LNCaP clone FGC (cell line): ENCODE results near the gene ATP10B.

Experiments
- DNase-seq: peaks from one replicate; pipeline ENCODE4 v3.0.0-alpha.2; 2011; ENCODE audit warnings: low read depth
- H3K4me3 ChIP-seq: 2 replicates; pipeline ENCODE4 v1.5.1; 2011; ENCODE audit warnings: mild to moderate bottlenecking, low read depth, low read length, control low read depth
- TF ChIP-seq, protein P1 (sequence below): IDR thresholded peaks from 2 replicates; pipeline ENCODE4 v1.5.1; 2012; ENCODE audit warnings: mild to moderate bottlenecking; ENCODE audit not compliant: control insufficient read depth, insufficient read depth; ENCODE audit errors: extremely low read depth

Gene ATP10B

DNA sequence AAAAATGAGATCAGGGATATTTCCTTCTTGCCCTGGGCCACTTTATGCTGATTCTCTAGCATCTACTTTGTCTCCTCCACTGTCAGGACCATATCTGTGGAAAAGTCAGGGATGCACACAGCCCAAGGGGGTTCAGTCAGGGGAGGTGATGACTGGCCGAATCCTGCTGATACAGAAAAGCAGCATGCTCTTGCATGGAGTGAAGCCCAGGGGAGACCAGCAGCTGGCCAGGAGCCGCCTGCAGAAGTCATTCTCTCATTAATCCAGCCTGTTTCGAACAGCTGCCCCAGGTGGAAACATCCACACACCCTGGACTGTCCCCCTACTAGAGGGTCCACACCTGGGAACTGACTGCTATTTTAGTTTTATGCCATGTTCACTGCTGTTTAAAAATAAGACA is 177.1 kb downstream of the ATP10B start:
- no peak for DNase-seq
- no peak overlapping the region for H3K4me3 ChIP-seq
- TF ChIP-seq, protein P1, sequence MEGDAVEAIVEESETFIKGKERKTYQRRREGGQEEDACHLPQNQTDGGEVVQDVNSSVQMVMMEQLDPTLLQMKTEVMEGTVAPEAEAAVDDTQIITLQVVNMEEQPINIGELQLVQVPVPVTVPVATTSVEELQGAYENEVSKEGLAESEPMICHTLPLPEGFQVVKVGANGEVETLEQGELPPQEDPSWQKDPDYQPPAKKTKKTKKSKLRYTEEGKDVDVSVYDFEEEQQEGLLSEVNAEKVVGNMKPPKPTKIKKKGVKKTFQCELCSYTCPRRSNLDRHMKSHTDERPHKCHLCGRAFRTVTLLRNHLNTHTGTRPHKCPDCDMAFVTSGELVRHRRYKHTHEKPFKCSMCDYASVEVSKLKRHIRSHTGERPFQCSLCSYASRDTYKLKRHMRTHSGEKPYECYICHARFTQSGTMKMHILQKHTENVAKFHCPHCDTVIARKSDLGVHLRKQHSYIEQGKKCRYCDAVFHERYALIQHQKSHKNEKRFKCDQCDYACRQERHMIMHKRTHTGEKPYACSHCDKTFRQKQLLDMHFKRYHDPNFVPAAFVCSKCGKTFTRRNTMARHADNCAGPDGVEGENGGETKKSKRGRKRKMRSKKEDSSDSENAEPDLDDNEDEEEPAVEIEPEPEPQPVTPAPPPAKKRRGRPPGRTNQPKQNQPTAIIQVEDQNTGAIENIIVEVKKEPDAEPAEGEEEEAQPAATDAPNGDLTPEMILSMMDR = no peak

DNA sequence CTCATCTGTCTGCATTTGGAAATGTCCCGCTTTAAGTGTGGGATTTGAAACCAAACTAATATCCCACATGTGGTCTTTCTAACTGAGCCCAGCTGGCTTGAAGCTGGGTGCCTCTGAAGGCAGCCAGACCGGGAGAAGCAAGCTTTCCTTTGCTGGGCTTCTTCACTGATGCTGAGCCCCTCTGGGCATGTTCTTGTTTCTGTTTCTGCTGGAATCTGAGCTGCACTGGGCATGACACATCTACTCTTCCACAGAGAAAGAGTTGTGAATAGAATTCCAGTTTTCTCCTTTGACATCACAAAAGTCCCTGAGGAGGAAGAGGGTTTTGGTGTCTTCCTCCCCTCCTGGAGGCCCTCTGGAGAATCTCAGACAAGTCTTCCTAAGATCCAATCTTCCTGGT is 179.5 kb downstream of the ATP10B start:
- TF ChIP-seq, protein P1 = no peak
- DNase-seq = no peak

DNA sequence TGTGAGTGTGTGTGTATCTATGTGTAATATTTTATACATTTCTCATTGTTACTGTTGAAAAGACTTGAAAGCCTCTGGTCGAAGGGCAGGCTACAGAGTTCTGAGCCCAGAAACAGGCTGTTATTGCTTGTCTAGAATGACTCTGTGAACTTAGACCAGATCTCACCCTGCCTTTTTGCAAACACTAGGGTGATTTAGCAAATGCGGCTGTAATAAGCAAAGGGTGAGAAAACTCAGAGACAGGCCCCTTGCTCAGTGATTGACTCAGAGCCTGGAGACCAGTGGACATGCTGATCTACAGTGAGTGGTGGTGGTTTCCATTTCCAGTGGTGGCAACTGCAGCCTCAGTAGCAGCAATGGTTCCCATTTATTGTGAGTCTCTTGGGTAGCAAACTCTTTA is 183.7 kb downstream of the ATP10B start:
- TF ChIP-seq, protein P1 = no peak
- H3K4me3 ChIP-seq = no peak overlapping the region
- DNase-seq = no peak

More for the DNA sequence above, 179.5 kb downstream of the ATP10B start:
- H3K4me3 ChIP-seq = no peak overlapping the region

DNA sequence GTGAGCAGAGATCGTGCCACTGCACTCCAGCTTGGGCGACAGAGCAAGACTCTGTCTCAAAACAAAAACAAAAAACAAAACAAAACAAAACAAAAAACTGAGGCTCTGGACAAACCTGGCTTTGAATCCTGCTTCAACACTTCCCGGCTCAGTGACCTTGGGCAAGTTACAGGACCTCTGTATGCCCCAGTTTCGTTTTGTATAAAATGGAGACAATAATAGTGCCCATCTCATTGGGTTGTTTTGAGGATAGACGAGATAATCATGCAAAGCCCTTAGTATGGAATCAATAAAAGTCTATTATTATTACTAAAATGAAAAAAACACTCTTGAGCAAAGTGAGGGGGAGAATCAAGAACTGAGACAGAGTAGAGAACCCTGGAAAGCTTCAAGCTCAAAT is 184.9 kb downstream of the ATP10B start:
- TF ChIP-seq, protein P1 = no peak
- no peak for DNase-seq
- no peak overlapping the region for H3K4me3 ChIP-seq

DNA sequence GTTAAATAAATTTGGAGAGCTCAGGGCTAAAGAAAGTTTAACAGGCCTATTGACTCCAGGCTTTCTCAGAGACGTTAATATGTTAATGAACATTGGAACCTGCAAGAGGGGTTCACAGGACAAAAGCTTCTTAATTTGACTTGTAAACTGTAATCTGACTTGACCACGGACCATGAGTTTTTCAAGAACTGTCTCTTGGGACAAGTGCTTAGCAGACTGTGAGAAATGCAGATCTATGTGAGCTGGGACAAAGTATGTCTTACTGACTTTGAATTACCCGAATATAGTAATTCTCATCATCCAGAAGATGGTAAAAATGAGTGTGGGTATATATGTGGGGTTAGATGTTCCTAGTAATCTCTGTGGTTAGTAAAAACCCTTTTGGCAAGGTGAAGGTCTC is 186.6 kb downstream of the ATP10B start:
- TF ChIP-seq, protein P1 = no peak
- no peak overlapping the region for H3K4me3 ChIP-seq
- no peak for DNase-seq

DNA sequence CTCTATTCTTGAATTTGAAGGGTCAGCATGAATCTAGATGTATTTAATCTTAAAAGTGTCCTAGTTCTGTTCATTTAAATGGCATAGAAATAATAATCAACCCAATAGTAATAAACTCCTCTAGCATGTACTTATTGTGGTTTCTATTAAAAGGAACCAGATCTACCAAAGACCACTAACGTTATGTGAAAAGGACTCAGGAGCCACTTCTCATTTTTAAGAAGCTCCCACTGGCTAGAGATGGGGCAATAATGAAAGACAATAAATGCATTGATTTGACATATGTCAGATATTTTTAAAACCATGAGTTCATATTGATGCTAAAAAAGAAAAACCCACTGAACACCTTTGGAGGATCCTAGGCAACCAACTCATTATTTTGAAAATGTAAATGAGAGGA is 191.9 kb downstream of the ATP10B start:
- TF ChIP-seq, protein P1 = no peak
- H3K4me3 ChIP-seq = no peak overlapping the region
- no peak for DNase-seq

DNA sequence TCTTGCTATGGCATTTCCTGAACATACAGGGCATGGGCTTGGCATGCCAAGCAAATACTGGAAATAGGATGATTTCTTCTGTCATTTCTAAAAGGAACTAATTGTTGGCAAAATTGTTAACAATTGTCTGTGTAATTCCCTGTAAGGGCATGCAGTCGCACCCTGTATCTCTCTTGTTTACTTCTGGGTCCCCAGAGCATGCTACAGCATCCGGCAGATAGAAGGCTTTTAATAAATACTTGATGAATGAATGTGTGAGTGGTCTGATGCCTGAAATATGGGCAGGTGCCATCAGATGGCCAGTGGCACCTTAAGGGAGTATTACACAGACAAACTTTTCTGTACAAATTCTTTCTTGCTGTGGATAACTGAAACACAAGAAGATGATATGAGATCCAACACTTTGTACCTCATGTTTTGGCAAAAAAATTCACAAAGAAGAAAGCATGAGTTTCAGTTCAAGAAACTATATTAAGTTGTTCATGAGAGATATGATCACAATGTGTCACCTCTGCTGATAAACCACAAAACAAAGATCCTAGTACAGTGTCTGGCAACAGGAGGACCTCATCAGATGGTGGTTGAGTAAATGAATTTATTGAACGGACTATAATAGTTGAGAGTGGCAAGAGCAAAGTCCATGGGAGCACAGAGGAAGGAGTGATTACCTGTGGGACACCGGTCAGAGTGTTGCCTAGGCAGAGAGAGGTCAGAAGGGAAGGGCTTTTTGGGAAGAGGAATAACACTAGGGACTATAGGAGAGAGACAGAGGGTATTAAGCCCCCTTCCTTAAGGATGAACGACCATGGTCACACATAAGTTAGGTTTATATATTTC is 194.2 kb downstream of the ATP10B start:
- DNase-seq = no peak
- H3K4me3 ChIP-seq = no peak overlapping the region
- TF ChIP-seq, protein P1 = no peak
